KMS-11 (cell line): ENCODE measurements around the gene CBX6.

Experiments used
- H2AFZ ChIP-seq: fragments of 200-600 bp; sonication (generic); 2 replicates; pipeline ENCODE4 v1.6.1; 2016; ENCODE audit warnings: antibody characterized with exemption, mixed run types, low read depth
- H3K27ac ChIP-seq: fragments of 200-600 bp; sonication (generic); 2 replicates; pipeline ENCODE4 v1.6.1; 2016; ENCODE audit warnings: mild to moderate bottlenecking, mixed run types
- H3K27me3 ChIP-seq: fragments of 200-600 bp; sonication (generic); 2 replicates; pipeline ENCODE4 v1.6.1; 2017; ENCODE audit warnings: mild to moderate bottlenecking, low read depth, mixed run types, moderate library complexity; ENCODE audit not compliant: insufficient read depth
- H3K36me3 ChIP-seq: fragments of 200-600 bp; sonication (generic); 2 replicates; pipeline ENCODE4 v1.6.1; 2017; ENCODE audit warnings: mild to moderate bottlenecking, mixed run types; ENCODE audit not compliant: insufficient read depth
- H3K4me1 ChIP-seq: fragments of 200-600 bp; sonication (generic); 2 replicates; pipeline ENCODE4 v1.6.1; 2016; ENCODE audit warnings: mild to moderate bottlenecking, low read depth, mixed run types; ENCODE audit not compliant: poor library complexity, severe bottlenecking
- H3K4me2 ChIP-seq: fragments of 200-600 bp; sonication (generic); 2 replicates; pipeline ENCODE4 v1.7.0; 2016; ENCODE audit warnings: mild to moderate bottlenecking, mixed run types
- H3K4me3 ChIP-seq: fragments of 200-600 bp; sonication (generic); IDR thresholded peaks from 2 replicates; pipeline ENCODE4 v1.6.1; 2017; ENCODE audit warnings: low read depth, low read length, mixed read lengths; ENCODE audit not compliant: insufficient read depth
- H3K79me2 ChIP-seq: fragments of 200-600 bp; sonication (generic); 2 replicates; pipeline ENCODE4 v1.6.1; 2016; ENCODE audit warnings: low read depth, mixed run types; ENCODE audit not compliant: insufficient read depth
- H3K9ac ChIP-seq: fragments of 200-600 bp; sonication (generic); 2 replicates; pipeline ENCODE4 v1.6.1; 2016; ENCODE audit warnings: mild to moderate bottlenecking, mixed run types
- H4K20me1 ChIP-seq: fragments of 200-600 bp; sonication (generic); 2 replicates; pipeline ENCODE4 v1.6.1; 2016; ENCODE audit warnings: mild to moderate bottlenecking, mixed run types; ENCODE audit not compliant: insufficient read depth
- CTCF ChIP-seq: fragments of 200-600 bp; sonication (generic); conservative IDR thresholded peaks from 2 replicates; pipeline ENCODE4 v1.6.1; 2017; ENCODE audit warnings: low read depth, mild to moderate bottlenecking, antibody characterized with exemption, low read length, moderate library complexity, mixed read lengths

CBX6 gene

GRCh38 chr22:38869663-38870062 lies 2.4 kb downstream of the CBX6 start:
- Histone ChIP-seq H3K9ac (no peak overlapping the region), H3K4me3 (no peak overlapping the region), H3K4me1 (peaks cover 40% of the 10 kb centered on the region), H3K27me3 (no peaks in the 10 kb centered on the region), H3K36me3 (no peaks in the 10 kb centered on the region), H3K79me2 (peaks cover 12% of the 10 kb centered on the region), H2AFZ (no peak overlapping the region), H3K4me2 (peak overlapping the region; percentile 22; the same call in 1 of the 2 replicates), H4K20me1 (no peaks in the 10 kb centered on the region), H3K27ac (no peak overlapping the region)
- TF ChIP-seq CTCF, result no peak

- H3K79me2 ChIP-seq, result peaks cover 12% of the 10 kb centered on the region
- no peaks in the 10 kb centered on the region for H3K36me3 ChIP-seq
- peak; percentile 83 for TF ChIP-seq CTCF
- no peaks in the 10 kb centered on the region for H4K20me1 ChIP-seq
- H3K4me1 ChIP-seq, result peaks cover 35% of the 10 kb centered on the region
- H3K27ac ChIP-seq, result no peak overlapping the region
- no peak overlapping the region for H3K9ac ChIP-seq
- no peak overlapping the region; the same call in 1 of the 2 replicates for H3K4me2 ChIP-seq
- H3K27me3 ChIP-seq, result no peaks in the 10 kb centered on the region
- no peak overlapping the region for H2AFZ ChIP-seq
- H3K4me3 ChIP-seq, result no peak overlapping the region
Observed at GRCh38 chr22:38868886-38869381, 3.1 kb downstream of the CBX6 start.

- Histone ChIP-seq H3K27me3 (no peaks in the 10 kb centered on the region), H2AFZ (no peak overlapping the region), H3K4me2 (no peak overlapping the region; the same call in 1 of the 2 replicates), H3K9ac (no peak overlapping the region), H3K36me3 (no peaks in the 10 kb centered on the region), H4K20me1 (no peaks in the 10 kb centered on the region), H3K4me3 (no peak overlapping the region), H3K4me1 (peaks cover 29% of the 10 kb centered on the region), H3K79me2 (peaks cover 12% of the 10 kb centered on the region), H3K27ac (no peak overlapping the region)
- no peak for TF ChIP-seq CTCF
Observed at GRCh38 chr22:38868286-38868721, 3.7 kb downstream of the CBX6 start.

DNA sequence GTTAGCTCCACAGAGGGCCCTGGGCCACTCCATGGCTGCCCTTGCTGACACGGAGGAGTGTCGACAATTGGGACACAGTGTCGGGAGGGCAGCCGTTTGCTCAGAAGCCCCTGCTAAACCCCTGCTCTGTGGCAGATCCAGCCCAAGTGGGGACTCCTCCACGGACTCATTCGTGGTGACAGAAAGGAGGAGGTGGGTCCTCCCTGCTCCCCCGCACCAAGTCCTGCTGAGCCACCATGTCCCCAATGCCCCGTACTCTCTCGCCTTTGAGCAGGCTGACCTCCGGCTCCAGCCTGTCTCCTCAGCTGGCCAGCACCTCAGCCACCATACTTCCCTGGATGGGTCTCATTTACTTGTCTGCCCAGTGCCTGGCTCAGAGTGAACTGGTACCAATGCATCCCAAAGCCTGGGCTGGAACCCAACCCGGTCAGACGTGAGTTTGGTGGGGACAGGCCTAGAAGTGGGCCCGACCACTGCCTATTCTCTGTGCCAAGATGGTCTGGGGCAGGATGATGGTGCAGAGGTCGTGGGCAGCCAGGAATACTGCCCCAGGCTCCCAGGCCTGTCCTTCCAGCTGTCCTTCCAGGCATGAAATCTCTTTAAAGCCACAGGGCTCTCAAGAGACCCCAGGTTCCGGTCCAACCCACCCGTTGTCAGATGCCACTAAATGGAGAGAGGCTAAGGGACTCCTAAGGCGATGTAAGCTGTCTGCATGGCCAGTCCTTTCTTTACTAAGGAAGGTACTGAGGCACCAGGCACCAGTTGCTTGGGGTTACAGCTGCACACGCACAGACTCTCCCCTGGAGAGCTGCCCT lies 4.3 kb downstream of the CBX6 start:
- H3K36me3 ChIP-seq, result no peaks in the 10 kb centered on the region
- TF ChIP-seq CTCF, result no peak
- H2AFZ ChIP-seq, result no peak overlapping the region
- H3K27me3 ChIP-seq, result no peaks in the 10 kb centered on the region
- no peaks in the 10 kb centered on the region for H4K20me1 ChIP-seq
- H3K4me2 ChIP-seq, result no peak overlapping the region
- H3K4me1 ChIP-seq, result peaks cover 25% of the 10 kb centered on the region
- H3K9ac ChIP-seq, result no peak overlapping the region
- peaks cover 12% of the 10 kb centered on the region for H3K79me2 ChIP-seq
- no peak overlapping the region for H3K27ac ChIP-seq
- no peak overlapping the region for H3K4me3 ChIP-seq
